Small intestine (tissue), 7 donors: ENCODE results near the gene TRPM6. TPM values are rescaled to one million over a fixed set of nuclear protein-coding genes. Genes with fewer than 3 reads are reported as not detected.
A peak's percentile ranks its signal among the peaks of the same experiment; 100 is the strongest.

Experiments used
- DNase-seq, 2 donors: peaks; one replicate each; pipeline versions ENCODE4 v3.0.0 to v3.0.0-alpha.2; 2013
- FAIRE-seq: peaks from 2 replicates; lab custom pipeline; 2012; peaks lifted over from hg19 to GRCh38; lab: Jason Lieb, UNC
- H3K27ac ChIP-seq, 3 donors: one replicate each; pipeline ENCODE4 v1.5.1; 2013; ENCODE audit warnings: low read length in 2 of 3, mild to moderate bottlenecking in 2 of 3, control low read depth in 1 of 3, inconsistent platforms in 1 of 3, low read depth in 1 of 3, moderate library complexity in 1 of 3
- H3K27me3 ChIP-seq, 3 donors: one replicate each; pipeline ENCODE4 v1.6.1; 2013; ENCODE audit warnings: low read length in 3 of 3, inconsistent platforms in 1 of 3; ENCODE audit not compliant: control insufficient read depth in 3 of 3, insufficient read depth in 3 of 3
- H3K36me3 ChIP-seq, 3 donors: one replicate each; pipeline ENCODE4 v1.6.1; 2013; ENCODE audit warnings: low read length in 3 of 3, inconsistent platforms in 1 of 3, low read depth in 1 of 3, mild to moderate bottlenecking in 1 of 3, moderate library complexity in 1 of 3; ENCODE audit not compliant: control insufficient read depth in 3 of 3, insufficient read depth in 2 of 3
- H3K4me1 ChIP-seq, 3 donors: one replicate each; pipeline ENCODE4 v1.6.1; 2013; ENCODE audit warnings: low read length in 2 of 3, inconsistent platforms in 1 of 3, low read depth in 1 of 3, mild to moderate bottlenecking in 1 of 3, moderate library complexity in 1 of 3; ENCODE audit not compliant: control insufficient read depth in 3 of 3, insufficient read depth in 2 of 3
- H3K4me3 ChIP-seq, 3 donors: one replicate each; pipeline ENCODE4 v1.5.1; 2013; ENCODE audit warnings: low read length in 3 of 3, control low read depth in 1 of 3, inconsistent platforms in 1 of 3, low read depth in 1 of 3, mild to moderate bottlenecking in 1 of 3, moderate library complexity in 1 of 3
- H3K9me3 ChIP-seq, 2 donors: one replicate each; pipeline ENCODE4 v1.6.1; 2013; ENCODE audit warnings: low read depth in 1 of 2, low read length in 1 of 2; ENCODE audit not compliant: control insufficient read depth in 2 of 2, insufficient read depth in 1 of 2
- WGBS, 3 donors: extraction: QIAGEN DNeasy Blood & Tissue Kit; methylation state at CpG; one replicate each; pipeline ENCODE4 v1.1.7; 2013; 5-methylcytosine and 5-hydroxymethylcytosine counted together
- polyA plus RNA-seq, 4 donors: library from polyadenylated mRNA; stranded (reverse) in 3 of 4; unstranded in 1 of 4; fragments of 200-250 nt in 3 of 4; fragments of 120-200 nt in 1 of 4; gene quantifications; one replicate each; pipeline versions ENCODE4 v1.2.1 to v1.2.3, GENCODE V29; 2013
- donor health status: healthy with polysubstance abuse.
- donor health status: control.
- donor health status: control.
- donor health status: Bipolar disorder and iron deficiency.
- donor health status: healthy.

Gene TRPM6
- polyA plus RNA-seq, 4 donors: 0.73 to 5.4 (median 2.1) TPM

DNA sequence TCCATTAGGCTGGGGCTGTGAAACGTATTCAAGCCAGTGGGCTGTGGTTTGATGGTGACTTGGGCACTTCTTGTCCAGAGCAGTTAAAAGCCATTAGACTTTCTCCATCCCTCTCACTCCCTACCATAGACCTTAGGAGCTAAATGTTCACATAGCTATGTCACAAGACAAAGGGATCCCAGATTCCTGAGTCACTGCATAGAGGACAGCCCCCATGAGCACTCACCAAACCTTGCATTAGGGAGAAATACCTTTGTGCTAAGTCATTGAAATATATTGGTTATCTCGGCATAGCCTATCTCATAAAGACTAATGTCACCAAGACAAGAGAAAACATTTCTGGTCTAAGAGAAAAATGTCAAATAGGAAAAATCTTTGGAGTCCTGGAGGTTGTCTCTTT, 104.3 kb downstream of the TRPM6 start:
- WGBS, 3 donors: 73 to 81% (median 75%) methylated on average over 2 of the region's 2 CpGs
- FAIRE-seq: no peak
- Histone ChIP-seq H3K9me3 (no peaks in the 10 kb centered on the region), H3K27me3 (no peaks in the 10 kb centered on the region), H3K27ac (no peak overlapping the region), H3K4me3 (no peak overlapping the region), H3K4me1 (no peaks in the 10 kb centered on the region), H3K36me3 (peaks cover 0 to 20% (median 0%) of the 10 kb centered on the region in 3 donors)
- DNase-seq: no peak

DNA sequence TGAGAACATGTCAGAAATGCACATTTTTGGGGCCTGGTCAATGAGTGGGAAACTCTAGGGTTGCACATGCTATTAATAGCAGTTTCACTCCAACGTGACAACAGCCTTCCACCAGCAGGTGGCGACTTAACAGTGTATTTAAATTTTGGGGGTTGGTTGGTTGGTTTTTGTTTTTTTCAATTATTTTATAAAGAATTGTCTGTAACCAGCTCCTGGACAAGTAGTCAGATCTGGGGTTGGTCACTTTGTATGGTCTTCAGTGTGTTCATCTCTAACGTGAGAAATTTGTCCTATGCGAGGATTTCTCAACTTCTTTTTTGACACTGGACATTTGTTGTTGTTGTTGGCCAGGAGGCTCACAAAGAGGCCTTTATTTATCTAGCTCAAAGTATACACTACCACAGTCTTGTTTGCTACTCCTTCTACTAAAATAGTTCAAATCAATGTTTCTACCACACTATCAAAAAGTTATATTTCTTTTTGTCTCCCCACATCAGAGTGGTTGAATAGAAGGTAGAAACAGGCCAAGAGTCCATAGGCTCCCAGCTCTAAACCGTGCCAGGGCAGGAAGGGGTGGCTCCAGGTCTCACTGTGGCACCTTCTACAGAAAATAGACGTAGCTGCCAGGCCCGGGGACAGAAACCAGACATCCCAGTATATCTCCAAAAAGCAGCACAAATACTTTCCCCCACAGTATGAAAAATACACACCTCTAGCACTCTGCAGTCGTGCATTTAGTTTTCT, 110.4 kb downstream of the TRPM6 start:
- Histone ChIP-seq H3K27ac (no peak overlapping the region), H3K36me3 (peaks cover 0 to 13% (median 1%) of the 10 kb centered on the region in 3 donors), H3K27me3 (no peaks in the 10 kb centered on the region), H3K4me1 (peaks cover 0 to 10% (median 0%) of the 10 kb centered on the region in 3 donors), H3K9me3 (no peaks in the 10 kb centered on the region), H3K4me3 (no peak overlapping the region)
- 27 to 31% (median 31%) methylated on average over 8 of the region's 8 CpGs for WGBS, 3 donors
- FAIRE-seq: no peak
- peak; percentile 64 to 76 for DNase-seq

DNA sequence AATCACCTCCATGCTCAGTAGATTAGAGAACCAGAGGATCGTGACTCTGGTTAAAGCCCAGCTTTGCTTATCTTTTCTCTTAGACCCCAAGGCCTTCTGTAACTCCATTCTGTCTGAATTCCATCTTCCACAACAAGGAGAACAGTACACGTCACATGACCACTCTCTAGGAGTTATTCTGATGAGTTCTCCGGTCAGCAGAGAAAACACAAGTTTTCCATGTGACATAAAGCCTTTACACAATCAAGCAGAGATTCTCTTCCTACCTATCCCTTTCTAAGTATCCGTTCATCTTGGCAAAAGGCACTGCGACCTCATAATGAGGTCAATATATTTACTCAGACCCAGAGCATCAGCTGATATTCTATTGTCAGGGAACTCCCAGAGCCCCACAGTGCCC, 112.3 kb downstream of the TRPM6 start:
- H3K4me3 ChIP-seq: no peak overlapping the region
- 81 to 84% (median 83%) methylated on average over 5 of the region's 5 CpGs for WGBS, 3 donors
- peaks cover 0 to 10% (median 0%) of the 10 kb centered on the region in 3 donors for H3K4me1 ChIP-seq
- no peak for FAIRE-seq
- peak overlapping the region in 1 of 3 donors; percentile 1 for H3K27ac ChIP-seq
- DNase-seq: peak in 1 of 2 donors; percentile 30
- H3K27me3 ChIP-seq: no peaks in the 10 kb centered on the region
- no peaks in the 10 kb centered on the region for H3K9me3 ChIP-seq
- H3K36me3 ChIP-seq: peaks cover 0 to 25% (median 1%) of the 10 kb centered on the region in 3 donors

DNA sequence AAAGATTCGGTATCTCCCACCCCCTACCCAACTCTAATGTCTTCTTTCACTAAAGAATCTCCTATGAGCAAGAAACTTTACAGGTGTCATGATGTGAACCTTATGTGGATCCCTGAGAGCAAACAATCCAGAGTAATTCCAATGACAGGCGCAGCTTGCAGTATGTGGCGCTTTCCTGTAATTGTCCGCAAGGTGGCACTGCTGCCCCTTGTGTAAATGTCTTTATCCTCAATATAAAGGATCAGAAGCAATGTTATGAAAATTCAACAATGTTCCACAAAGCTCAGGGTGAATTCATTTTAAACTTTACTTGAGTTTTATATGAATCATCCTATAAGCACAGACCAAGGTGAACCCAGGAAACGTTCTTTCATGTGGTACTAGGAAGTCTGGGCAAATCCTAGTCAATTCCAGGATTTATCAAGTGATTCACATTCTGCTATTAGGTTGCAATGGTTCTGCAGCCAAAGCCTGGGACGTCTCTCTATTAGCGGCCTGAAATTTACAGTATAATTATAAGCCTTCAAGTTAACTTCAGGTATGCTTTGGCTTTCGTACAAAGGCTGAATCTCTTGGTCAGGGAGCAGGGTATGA, 113.7 kb downstream of the TRPM6 start:
- DNase-seq: peak; percentile 83 to 90
- 13 to 25% (median 19%) methylated on average over 8 of the region's 8 CpGs for WGBS, 3 donors
- H3K27ac ChIP-seq: no peak overlapping the region
- FAIRE-seq: no peak
- H3K9me3 ChIP-seq: no peaks in the 10 kb centered on the region
- H3K27me3 ChIP-seq: no peaks in the 10 kb centered on the region
- peaks cover 0 to 29% (median 1%) of the 10 kb centered on the region in 3 donors for H3K36me3 ChIP-seq
- no peak overlapping the region for H3K4me3 ChIP-seq
- H3K4me1 ChIP-seq: peaks cover 0 to 10% (median 0%) of the 10 kb centered on the region in 3 donors

DNA sequence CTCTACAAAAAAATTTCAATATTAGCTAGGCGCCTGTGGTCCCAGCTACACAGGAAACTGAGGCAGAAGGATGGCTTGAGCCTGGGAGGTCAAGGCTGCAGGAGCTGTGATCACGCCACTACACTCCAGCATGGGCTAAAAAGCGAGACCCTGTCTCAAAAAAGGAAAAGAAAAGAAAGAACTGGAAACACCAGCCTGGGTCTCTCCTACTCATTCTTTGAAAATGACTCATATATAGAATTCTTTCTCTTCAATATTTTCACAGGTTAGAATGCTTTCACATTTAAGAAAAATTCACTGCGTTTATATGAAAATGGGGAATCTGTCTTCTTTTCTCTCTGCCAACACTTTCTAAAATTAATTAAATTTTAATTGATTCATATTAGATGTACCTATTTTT, 115.6 kb downstream of the TRPM6 start:
- WGBS, 3 donors: 71 to 85% (median 74%) methylated on average over 4 of the region's 4 CpGs

DNA sequence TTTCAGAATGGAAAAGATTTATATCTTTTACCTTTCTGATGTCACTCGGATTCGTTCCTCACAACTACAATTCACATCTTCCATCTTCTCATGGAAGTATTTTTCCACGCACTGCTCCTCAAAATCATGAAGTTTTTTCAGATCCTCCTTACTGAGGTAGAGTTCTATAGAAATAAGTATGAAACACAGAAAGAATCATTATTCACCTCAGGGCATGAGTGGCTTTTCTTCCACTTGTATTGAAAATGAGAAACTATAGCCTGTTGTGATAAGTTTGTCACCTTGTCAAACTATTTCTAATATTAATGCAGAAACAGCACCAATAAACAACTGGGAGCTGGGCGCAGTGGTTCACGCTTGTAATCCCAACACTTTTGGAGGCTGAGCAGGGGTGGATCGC, 116.0 kb downstream of the TRPM6 start:
- H3K4me1 ChIP-seq: peaks cover 0 to 3% (median 0%) of the 10 kb centered on the region in 3 donors
- H3K27ac ChIP-seq: no peak overlapping the region
- peaks cover 0 to 24% (median 1%) of the 10 kb centered on the region in 3 donors for H3K36me3 ChIP-seq
- no peak overlapping the region for H3K4me3 ChIP-seq
- no peaks in the 10 kb centered on the region for H3K27me3 ChIP-seq
- no peaks in the 10 kb centered on the region for H3K9me3 ChIP-seq
- WGBS, 3 donors: 77 to 96% (median 85%) methylated on average over 6 of the region's 6 CpGs
- DNase-seq (no peak), FAIRE-seq (no peak)

More for the DNA sequence above, 115.6 kb downstream of the TRPM6 start:
- peaks cover 0 to 5% (median 0%) of the 10 kb centered on the region in 3 donors for H3K4me1 ChIP-seq
- no peaks in the 10 kb centered on the region for H3K9me3 ChIP-seq
- no peak overlapping the region for H3K4me3 ChIP-seq
- H3K27me3 ChIP-seq: no peaks in the 10 kb centered on the region
- FAIRE-seq: no peak
- peaks cover 0 to 22% (median 1%) of the 10 kb centered on the region in 3 donors for H3K36me3 ChIP-seq
- no peak for DNase-seq
- H3K27ac ChIP-seq: no peak overlapping the region

DNA sequence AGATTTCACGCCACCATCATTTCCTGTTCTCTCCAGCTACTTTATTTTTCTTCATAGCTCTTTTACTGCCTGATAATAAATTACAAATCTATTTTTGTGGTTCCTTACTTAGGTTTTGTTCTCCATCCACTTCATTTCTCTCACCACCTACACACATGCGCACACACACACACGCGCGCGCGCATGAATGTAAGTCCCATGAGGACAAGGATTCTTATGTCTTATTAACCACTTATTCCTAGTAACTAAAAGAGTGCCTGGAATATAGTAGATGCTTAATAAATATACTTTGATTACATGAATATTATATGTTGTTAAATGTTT, 116.5 kb downstream of the TRPM6 start:
- Histone ChIP-seq H3K27ac (no peak overlapping the region), H3K36me3 (peaks cover 0 to 24% (median 1%) of the 10 kb centered on the region in 3 donors), H3K4me3 (no peak overlapping the region), H3K4me1 (peaks cover 0 to 3% (median 0%) of the 10 kb centered on the region in 3 donors), H3K27me3 (no peaks in the 10 kb centered on the region), H3K9me3 (no peaks in the 10 kb centered on the region)
- FAIRE-seq (no peak), DNase-seq (no peak)
- WGBS, 3 donors: 92 to 96% (median 96%) methylated on average over 7 of the region's 7 CpGs

DNA sequence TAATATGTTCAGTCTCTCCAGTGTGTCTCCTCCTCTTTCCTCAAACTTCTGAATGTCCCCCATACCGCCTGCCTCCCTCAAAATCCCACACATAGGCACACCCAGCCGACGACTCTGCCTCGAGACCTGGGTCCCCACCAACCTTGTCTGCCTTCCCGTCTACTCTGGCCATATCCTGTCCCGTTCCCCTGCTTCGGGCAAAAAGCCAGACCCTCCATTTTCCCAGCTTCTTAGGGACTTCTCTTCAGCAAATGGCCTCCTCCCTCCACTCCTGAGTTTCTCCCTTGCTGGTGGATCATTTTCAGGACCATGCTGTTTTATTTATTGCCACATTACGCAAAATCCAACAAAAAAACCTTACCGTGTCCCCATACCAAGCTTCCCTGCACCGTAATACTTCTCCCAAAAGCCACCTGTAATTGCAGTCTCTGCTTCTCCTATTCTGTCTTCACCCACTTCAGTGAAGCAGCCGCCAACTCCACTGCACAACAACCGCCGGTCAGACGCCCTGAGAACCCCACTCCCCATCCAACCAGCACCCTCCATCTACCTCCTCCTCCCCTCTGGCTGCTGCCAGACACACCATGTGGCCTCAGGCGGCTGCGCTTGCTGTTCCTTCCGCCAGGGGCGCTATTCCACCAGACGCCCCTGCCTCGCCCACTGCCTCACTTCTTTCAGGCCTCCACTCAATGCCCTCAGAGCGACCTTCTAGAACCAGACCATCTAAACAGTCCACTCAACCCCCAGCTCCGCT, 117.0 kb downstream of the TRPM6 start:
- Histone ChIP-seq H3K4me3 (no peak overlapping the region), H3K36me3 (peaks cover 0 to 23% (median 1%) of the 10 kb centered on the region in 3 donors), H3K27ac (no peak overlapping the region), H3K9me3 (no peaks in the 10 kb centered on the region), H3K4me1 (peaks cover 0 to 3% (median 0%) of the 10 kb centered on the region in 3 donors), H3K27me3 (no peaks in the 10 kb centered on the region)
- 70 to 95% (median 87%) methylated on average over 21 to 22 of the region's 22 CpGs for WGBS, 3 donors
- peak in 1 of 2 donors; percentile 15 for DNase-seq
- no peak for FAIRE-seq
